ENCODE results near the gene ETF1.

The ETF1 gene

DNA sequence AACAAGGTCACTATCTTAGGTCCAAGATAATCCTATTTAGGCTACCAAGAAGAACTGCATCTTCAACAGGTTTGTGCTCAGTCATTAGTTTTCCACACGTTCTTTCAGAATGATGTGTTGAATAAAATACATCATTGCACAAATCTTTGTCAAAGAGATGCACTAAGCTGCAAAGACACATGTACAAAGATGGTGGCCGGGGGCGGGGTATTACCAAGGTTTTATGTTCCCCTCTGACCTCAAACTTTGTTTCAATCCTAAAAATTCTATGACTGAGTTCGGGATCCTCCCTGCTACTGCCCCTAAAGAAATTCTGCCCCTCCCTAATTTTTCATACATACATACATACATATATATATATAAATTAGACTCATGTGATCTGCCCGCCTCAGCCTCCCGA is 17.9 kb upstream of the ETF1 start:
- DNase-seq = no peak

DNA sequence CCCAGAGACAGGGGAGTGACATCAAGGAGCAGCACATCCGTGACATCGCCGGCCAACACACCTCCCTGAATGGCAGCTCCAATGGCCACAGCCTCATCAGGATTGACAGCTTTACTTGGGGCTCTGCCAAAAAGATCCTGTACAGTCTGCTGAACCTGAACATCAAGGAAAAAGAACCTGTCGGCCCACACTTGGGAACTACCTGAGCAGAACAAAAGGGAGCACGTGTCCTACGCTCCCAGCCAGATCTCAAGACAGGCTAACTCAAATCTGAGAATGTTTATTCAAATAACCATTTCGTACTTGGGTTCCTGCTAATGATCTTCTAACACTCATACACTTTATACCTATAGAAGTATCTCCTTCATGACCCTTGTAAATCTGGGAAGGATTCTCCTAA is 16.9 kb upstream of the ETF1 start:
- DNase-seq = no peak

DNA sequence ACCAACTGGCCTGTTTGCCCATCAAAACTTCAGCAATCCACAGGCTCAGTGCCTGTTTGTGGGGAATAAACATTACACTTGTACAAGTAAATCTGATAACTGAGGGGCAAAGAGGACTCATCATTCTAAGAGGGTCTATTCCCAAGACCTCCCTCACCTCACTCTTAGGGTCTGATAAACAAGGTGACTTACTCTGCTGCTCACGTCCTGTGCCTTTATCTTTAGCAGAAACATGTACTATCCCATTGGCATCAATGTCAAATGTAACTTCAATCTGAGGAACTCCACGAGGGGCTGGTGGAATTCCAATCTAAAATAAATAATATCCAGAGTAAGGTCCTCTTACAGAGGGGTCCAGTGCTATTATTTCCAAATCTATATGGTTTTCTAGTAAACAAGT is 14.6 kb upstream of the ETF1 start:
- no peak for DNase-seq

- DNase-seq = no peak
Observed at GRCh38 chr5:138554143-138554542, 11.1 kb upstream of the ETF1 start.

DNA sequence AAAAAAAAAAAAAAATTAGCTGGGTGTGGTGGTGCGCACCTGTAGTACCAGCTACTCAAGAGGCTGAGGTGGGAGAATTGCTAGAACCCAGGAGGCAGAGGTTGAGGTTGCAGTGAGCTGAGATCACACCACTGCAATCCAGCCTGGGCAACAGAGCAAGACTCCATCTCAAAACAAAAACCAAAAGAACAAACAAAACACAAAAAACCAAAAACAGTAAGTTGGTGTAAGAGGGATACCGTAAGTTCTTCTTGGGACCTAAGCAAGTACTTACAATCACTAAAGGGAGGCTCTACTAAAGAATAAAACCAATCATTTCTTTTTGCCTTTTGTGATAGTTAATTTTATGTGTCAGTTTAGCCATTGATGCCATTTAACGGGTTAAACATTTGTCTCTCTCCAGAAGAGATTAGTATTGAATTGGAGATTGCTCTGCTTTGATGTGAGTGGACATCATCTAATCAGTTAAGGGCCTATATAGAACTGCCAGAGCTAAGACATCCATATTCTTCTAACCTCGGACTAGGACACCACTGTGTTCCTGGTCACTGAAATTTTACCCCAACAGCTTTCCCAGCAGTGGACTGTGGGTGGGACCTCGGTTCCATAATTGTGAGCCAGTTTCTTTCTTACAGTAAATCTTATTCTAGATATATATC is 10.5 kb upstream of the ETF1 start:
- no peak for DNase-seq

DNA sequence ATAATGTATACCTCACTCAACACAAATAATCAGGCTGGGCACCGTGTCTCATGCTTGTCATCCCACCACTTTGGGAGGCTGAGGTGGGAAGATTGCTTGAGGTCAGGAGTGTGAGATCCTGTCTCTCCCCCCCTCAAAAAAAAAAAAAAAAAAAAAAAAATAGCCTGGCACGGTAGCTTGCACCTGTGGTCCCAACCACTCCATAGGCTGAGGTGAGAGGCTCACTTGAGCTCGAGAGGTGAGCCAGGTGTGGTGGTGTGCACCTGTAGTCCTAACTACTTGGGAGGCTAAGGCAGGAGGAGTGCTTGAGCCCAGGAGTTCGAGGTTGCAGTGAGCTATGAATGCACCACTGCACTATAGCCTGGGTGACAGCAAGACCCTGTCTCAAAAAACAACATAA is 9.6 kb upstream of the ETF1 start:
- no peak for DNase-seq

- no peak for DNase-seq
Observed at GRCh38 chr5:138549414-138549813, 6.4 kb upstream of the ETF1 start.

- no peak for DNase-seq
Observed at GRCh38 chr5:138545919-138546562, 3.0 kb upstream of the ETF1 start.

GRCh38 chr5:138544181-138545134 is 1.4 kb upstream of the ETF1 start:
- peak in 1 of 2 experiments; percentile 50 for DNase-seq

GRCh38 chr5:138543730-138544104 is 681 bp upstream of the ETF1 start:
- no peak for DNase-seq

GRCh38 chr5:138542180-138542955 is 668 bp downstream of the ETF1 start:
- no peak for DNase-seq

- no peak for DNase-seq
Observed at GRCh38 chr5:138541511-138542179, 1.4 kb downstream of the ETF1 start.

DNA sequence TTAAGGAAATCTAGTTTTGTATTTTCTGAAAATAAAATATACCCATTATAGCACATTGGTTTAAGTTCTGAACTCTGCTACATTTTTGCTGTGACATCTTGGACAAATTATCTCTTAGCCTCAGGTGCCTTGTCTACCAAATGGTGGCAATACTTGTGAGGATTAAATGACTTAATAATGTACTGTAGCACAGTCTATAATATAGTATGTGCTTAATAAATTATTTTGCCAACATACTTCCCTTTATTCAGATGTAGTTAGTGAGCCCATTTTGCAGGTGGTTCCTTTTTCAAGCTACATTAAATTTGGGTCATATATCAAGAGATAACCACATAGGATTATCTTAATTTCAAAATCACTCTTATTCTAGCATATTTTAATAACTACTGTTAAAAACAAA is 3.2 kb downstream of the ETF1 start:
- DNase-seq = no peak

DNA sequence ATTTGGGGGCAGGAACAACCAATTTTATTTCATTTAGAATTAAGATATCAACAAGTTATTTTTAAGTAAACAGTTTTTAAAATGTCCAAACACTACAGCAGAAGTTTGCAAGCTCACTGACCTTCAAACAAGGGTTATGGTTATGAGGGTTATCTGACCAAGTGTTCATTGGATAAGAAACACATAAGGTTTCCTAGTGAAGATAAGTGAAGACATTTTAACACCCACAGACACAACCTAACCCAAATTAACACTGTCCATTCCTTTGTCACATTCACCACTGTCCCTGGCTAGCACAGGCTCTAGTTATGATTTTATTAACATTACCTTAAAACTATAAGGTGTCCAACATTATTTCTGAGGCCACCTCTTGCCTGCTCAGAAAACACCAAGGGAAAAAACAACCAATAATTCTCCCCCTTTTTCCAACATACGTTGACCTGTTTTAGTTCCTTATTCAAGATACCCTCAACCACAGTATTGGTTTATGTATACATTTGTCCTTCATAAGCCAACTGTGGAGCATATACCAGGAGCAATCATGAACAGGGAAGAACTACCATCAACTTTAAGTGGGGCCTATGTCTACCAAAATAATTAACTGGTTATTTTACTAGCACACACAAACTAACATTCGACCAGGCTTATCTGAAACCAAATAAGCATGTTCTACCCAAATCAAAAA is 4.0 kb downstream of the ETF1 start:
- no peak for DNase-seq

DNA sequence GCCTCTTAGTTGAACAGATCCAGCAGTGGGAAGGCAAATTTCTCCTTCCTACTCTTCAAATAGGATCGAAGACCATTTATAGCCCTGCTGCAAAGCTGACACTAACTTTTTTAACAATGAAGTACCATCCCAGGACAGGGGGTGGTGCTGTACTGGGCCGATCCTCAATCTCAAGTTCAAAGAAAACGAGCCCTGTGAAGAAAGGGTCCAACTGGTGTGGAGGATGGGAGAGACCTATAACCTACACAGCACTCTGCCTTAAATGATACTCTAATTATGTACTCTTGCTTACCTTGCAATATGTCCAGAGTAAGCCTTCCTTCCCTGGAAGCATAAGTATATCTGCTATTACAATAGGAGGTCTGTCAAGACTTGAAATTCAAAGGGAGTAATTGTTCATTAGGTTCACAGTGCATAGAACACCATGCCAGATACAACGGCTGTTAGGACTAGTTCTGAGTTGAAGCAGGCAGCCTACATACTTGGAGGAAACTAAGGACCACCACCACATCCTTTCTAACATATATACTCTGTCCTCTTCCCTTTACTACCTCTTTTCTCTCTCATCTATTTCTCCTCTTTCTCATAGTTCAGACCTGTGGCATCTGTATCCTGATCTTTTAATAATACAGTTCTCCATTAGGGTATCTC is 6.2 kb downstream of the ETF1 start:
- no peak for DNase-seq

- DNase-seq = no peak
Observed at GRCh38 chr5:138536215-138536614, 6.8 kb downstream of the ETF1 start.

- no peak for DNase-seq
Observed at GRCh38 chr5:138533973-138534941, 8.8 kb downstream of the ETF1 start.

- DNase-seq = no peak
Observed at GRCh38 chr5:138529812-138530211, 13.2 kb downstream of the ETF1 start.

GRCh38 chr5:138528744-138529469 is 14.1 kb downstream of the ETF1 start:
- no peak for DNase-seq

Data from SW 1271 (cell line).